Measurements from ENCODE around the gene MNAT1.
"Not testable (repeated sequence)": the region's sequence is repeated elsewhere in the genome, so short reads cannot be mapped to it uniquely, and the experiment has no call there.

The MNAT1 gene

GRCh38 chr14:60884134-60884533 lies 149.6 kb downstream of the MNAT1 start:
- TF ChIP-seq CTCF (IDR thresholded peaks at IDR 0.05; ENCODE audit: insufficient read depth, low read length, poor library complexity, severe bottlenecking) = no peak
- Histone ChIP-seq H3K36me3 (ENCODE audit: control insufficient read depth, insufficient read depth, low read length) (no peaks in the 10 kb centered on the region), H3K4me3 (replicated peaks; ENCODE audit: low read depth, low read length) (no peak overlapping the region), H3K27me3 (replicated peaks; ENCODE audit: control insufficient read depth, insufficient read depth, low read length) (no peaks in the 10 kb centered on the region)
- DNase-seq (ENCODE audit: extremely low read depth, insufficient read length) = no peak

- H3K36me3 ChIP-seq (ENCODE audit: control insufficient read depth, insufficient read depth, low read length); DNase-seq (ENCODE audit: extremely low read depth, insufficient read length); H3K4me3 ChIP-seq (replicated peaks; ENCODE audit: low read depth, low read length); H3K27me3 ChIP-seq (replicated peaks; ENCODE audit: control insufficient read depth, insufficient read depth, low read length): not testable (repeated sequence)
These were observed 156.1 kb downstream of the MNAT1 start for GRCh38 chr14:60890636-60891035.

GRCh38 chr14:60893911-60894310 lies 159.3 kb downstream of the MNAT1 start:
- Histone ChIP-seq H3K4me3 (replicated peaks; ENCODE audit: low read depth, low read length) (no peak overlapping the region), H3K36me3 (ENCODE audit: control insufficient read depth, insufficient read depth, low read length) (no peaks in the 10 kb centered on the region), H3K27me3 (replicated peaks; ENCODE audit: control insufficient read depth, insufficient read depth, low read length) (no peaks in the 10 kb centered on the region)
- TF ChIP-seq CTCF (IDR thresholded peaks at IDR 0.05; ENCODE audit: insufficient read depth, low read length, poor library complexity, severe bottlenecking) = no peak
- no peak for DNase-seq (ENCODE audit: extremely low read depth, insufficient read length)

DNA sequence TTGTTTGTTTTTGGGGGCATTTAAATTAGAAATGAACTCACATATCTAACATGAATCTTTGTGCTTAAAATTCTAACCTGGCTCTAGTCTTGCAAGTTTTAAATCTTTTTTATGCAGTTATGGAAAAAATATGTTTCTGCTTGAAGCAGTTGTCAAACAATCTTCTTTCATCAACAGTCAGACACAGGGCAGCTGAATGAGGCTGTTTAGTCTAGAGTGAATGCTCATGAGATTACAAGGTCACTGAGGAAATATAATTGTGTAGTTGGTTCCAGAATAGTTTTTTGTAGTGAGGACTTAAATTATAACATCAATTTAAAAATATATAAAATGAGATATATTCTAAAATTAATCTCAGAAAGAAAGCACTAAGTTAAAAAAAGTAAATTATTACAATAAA lies 169.8 kb downstream of the MNAT1 start:
- DNase-seq (ENCODE audit: extremely low read depth, insufficient read length) = no peak
- no peaks in the 10 kb centered on the region for H3K27me3 ChIP-seq (replicated peaks; ENCODE audit: control insufficient read depth, insufficient read depth, low read length)
- H3K4me3 ChIP-seq (replicated peaks; ENCODE audit: low read depth, low read length) = no peak overlapping the region
- no peak for TF ChIP-seq CTCF (IDR thresholded peaks at IDR 0.05; ENCODE audit: insufficient read depth, low read length, poor library complexity, severe bottlenecking)
- H3K36me3 ChIP-seq (ENCODE audit: control insufficient read depth, insufficient read depth, low read length) = no peaks in the 10 kb centered on the region

- DNase-seq (ENCODE audit: extremely low read depth, insufficient read length) = no peak
- H3K4me3 ChIP-seq (replicated peaks; ENCODE audit: low read depth, low read length) = no peak overlapping the region
- TF ChIP-seq CTCF (IDR thresholded peaks at IDR 0.05; ENCODE audit: insufficient read depth, low read length, poor library complexity, severe bottlenecking) = no peak
- no peaks in the 10 kb centered on the region for H3K27me3 ChIP-seq (replicated peaks; ENCODE audit: control insufficient read depth, insufficient read depth, low read length)
- no peaks in the 10 kb centered on the region for H3K36me3 ChIP-seq (ENCODE audit: control insufficient read depth, insufficient read depth, low read length)
These were observed 171.4 kb downstream of the MNAT1 start for GRCh38 chr14:60905923-60906322.

- H3K27me3 ChIP-seq (replicated peaks; ENCODE audit: control insufficient read depth, insufficient read depth, low read length) = no peaks in the 10 kb centered on the region
- no peak for DNase-seq (ENCODE audit: extremely low read depth, insufficient read length)
- no peak overlapping the region for H3K4me3 ChIP-seq (replicated peaks; ENCODE audit: low read depth, low read length)
- no peak for TF ChIP-seq CTCF (IDR thresholded peaks at IDR 0.05; ENCODE audit: insufficient read depth, low read length, poor library complexity, severe bottlenecking)
- H3K36me3 ChIP-seq (ENCODE audit: control insufficient read depth, insufficient read depth, low read length) = no peaks in the 10 kb centered on the region
These were observed 181.2 kb downstream of the MNAT1 start for GRCh38 chr14:60915781-60916180.
